Stimulated activated CD4-positive, alpha-beta T cell treated with anti-CD3 and anti-CD28 coated beads, Interleukin-15, amount 100 ng/mL, for 1 hour (primary cell): ENCODE measurements around the gene FAS.

ENCODE experiments used
- DNase-seq, 2 donors: peaks; one replicate each; pipeline ENCODE4 v3.0.0-alpha.2; 2020; ENCODE audit warnings: low read depth in 1 of 2, low spot score in 1 of 2

The FAS gene

DNA sequence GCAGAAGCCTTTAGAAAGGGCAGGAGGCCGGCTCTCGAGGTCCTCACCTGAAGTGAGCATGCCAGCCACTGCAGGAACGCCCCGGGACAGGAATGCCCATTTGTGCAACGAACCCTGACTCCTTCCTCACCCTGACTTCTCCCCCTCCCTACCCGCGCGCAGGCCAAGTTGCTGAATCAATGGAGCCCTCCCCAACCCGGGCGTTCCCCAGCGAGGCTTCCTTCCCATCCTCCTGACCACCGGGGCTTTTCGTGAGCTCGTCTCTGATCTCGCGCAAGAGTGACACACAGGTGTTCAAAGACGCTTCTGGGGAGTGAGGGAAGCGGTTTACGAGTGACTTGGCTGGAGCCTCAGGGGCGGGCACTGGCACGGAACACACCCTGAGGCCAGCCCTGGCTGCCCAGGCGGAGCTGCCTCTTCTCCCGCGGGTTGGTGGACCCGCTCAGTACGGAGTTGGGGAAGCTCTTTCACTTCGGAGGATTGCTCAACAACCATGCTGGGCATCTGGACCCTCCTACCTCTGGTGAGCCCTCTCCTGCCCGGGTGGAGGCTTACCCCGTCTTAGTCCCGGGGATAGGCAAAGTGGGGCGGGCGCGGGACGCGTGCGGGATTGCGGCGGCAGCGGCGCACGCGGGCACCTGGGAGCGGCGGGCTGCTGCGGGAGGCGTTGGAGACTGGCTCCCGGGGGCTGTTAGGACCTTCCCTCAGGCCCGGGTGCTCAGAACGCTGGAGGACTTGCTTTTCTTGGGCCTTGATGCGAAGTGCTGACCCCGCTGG, at the start of gene FAS:
TSS of gene FAS (plus strand) at position 415 of the 777 bp plus-strand sequence. CDS start at position 494, 79 bp downstream.
- DNase-seq = peak; percentile 51 to 70

DNA sequence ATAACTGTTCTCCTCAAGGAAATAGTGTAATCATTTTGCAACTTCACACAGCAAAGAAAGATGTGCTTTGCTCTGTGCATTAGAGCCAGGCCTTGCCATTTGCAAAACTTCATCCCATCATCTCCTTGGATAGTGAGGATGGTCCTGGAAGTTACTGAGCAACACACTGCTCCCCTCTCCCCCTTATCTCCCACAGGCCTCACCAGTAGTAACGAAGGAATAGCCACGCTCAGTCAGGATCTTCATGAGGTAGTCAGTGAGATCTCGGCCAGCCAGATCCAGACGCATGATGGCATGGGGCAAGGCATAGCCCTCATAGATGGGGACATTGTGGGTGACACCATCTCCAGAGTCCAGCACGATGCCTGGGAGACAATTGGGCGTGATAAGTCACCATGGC, 49.6 kb upstream of the FAS start:
- no peak for DNase-seq

DNA sequence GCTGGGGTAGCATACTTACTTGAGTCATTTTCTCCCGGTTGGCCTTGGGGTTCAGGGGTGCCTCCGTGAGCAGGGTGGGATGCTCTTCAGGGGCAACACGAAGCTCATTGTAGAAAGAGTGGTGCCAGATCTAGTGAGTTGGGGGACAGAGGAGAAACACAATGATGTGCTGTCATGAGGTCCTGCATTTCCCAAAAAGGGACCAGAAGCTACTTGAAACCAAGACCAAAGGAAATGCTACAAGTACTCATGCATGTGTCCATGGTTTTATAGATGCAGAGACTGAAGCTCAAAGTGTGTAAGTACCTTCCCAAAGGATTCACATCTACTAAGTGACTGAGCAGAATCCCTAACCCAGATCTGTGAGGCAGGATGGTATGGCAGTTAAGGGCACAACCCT, 46.8 kb upstream of the FAS start:
- no peak for DNase-seq

DNA sequence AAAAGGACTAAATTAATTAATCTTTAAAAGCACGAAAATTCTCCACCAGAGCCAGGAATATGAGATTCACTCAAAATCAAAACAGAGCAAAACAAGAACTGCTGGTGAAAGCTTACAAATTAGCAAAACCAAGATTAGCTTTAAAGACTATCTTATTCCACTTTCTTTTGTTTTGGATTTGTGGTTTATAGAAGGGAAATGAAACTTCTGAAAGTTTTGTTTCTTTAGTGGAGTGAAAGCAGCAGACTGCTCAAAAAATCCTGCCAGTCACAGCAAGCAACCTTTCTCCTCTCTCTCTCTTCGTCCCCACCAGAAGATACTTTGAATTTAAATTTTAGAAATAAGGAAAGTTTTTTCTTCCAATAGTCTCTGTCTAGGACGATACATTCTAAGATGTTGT, 45.8 kb upstream of the FAS start:
- no peak for DNase-seq

DNA sequence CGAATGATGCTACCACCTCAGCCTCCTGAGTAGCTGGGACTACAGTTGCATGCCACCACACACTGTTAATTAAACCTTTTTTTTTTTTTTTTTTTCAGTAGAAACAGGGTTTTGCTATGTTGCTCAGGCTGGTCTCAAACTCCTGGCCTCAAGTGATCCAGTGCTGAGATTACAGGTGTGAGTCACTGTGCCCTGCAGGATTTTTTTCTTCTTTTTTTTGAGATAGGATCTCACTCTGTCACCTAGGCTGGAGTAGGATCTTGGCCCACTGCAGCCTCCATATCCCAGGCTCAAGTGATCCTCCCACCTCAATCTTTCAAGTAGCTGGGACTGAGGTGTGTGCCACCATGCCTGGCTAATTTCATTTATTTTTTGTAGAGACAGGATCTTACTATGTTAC, 44.4 kb upstream of the FAS start:
- DNase-seq = no peak

DNA sequence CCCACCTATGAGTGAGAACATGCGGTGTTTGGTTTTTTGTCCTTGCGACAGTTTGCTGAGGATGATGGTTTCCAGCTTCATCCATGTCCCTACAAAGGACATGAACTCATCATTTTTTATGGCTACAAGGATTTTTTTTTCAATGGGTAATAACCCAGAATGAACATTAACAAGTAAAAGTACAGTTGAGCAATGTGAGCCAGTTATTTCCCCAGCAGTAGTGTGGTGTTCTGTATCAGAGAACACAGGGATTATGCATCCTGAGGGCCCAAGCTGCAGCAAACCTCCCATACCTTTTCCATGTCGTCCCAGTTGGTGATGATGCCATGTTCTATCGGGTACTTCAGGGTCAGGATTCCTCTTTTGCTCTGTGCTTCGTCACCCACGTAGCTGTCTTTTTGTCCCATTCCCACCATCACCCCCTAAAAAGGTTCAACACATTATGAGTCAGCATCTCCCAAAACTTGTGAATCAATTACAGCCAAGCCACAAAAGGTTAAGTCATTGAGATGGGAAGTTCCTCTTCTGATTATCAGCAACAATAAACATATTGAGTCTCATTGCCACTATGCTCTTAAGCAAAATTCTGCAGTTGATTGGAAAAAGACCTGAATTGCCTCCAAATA, 43.5 kb upstream of the FAS start:
- DNase-seq = no peak

DNA sequence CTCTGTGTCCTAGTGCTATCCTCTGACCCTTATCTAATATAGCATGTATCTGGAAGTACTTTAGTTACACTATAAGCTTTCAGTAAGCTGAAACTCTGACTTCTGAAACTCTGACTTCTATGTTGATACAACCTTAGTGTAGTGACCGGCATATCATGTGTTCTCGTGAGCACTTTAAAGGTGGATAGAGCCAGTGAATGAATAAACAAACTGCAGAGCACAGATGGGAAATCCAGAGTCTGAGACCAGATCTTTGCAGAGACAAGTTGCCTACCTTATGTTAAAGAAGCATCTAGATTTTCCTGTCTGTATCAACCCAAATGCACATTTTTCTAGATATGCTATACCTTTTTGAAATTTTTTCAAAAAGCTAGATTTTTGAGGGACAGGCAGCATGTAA, 41.5 kb upstream of the FAS start:
- DNase-seq = no peak

DNA sequence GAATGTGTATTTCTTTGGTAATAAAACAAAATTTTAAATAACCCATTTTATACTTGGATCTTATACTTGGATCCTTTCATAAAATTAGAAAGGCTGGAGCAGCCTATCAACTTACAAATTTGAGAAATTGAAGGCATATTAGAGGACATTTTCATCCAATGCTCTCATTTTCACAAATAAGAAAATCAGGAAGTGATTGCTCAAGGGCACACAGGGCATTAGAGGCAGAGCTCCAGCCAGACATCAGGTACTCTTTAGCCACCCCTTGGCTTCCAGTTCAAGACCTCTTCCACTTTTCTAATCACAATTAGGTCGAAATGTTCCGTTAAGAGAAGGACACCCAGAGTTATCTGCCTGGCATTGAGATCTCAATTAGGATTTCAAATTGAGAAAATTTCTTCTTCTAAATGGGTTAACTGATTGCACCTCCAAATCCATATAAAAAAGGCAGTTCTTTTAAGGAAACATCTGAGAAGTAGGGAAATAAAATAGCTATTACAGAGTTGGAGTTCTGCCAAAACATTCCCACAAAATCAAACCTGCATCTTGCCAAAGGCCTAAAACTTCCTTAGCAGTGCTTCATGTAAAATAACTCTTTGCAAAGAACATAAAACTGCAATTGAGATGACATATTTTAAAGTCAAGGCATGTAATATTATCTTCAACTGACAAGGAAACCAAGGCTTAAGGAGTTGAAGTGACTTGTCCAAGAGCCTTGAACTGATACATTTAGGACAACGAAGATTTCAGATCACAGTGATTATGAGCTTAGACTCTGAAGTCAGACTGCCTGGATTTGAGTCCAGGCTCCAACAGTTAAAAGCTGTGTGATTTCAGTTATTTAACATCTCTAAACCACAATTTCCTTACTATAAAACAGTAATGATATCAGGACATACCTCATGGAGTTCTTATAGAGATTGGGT, 40.4 kb upstream of the FAS start:
- no peak for DNase-seq

DNA sequence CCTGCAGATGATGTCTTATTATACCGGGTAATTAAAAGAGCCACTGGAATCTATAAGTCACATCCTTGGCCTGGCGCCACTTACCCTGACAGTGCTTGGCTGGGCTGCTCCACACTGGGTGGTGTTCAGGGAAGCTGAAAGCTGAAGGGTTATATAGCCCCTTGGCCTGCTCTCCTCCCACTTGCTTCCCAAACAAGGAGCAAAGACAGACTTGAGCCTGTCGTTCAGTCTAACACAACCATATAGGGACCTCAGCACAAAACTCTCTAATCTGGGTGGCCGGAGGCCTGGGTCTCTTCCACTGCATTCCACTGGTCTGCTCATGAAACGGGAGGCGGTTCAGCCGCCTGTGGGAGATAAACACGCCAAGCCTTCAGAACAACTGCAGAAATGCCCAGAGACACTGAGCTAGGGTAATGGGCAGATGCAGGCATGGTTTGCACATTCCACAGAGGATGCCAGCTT, 37.9 kb upstream of the FAS start, which contains the start of gene ACTA2:
TSS of gene ACTA2 (minus strand) at position 127 of the 465 bp plus-strand sequence. CDS start 3,843 bp downstream, outside the sequence.
- no peak for DNase-seq

DNA sequence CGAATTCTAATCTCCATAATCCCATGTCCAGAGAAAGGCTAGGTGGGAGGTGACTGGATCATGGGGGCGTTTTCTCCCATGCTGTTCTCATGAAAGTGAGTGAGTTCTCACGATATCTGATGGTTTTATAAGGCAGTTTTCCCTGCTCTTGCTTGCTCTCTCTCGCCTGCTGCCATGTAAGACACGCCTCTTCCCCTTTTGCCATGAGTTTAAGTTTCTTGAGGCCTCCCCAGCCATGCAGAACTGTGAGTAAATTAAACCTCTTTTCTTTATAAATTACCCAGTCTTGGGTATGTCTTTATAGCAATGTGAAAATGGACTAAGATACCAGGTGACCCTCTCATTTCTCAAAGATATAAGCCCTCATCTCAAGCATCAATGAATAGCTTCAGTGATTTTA, 36.9 kb upstream of the FAS start:
- no peak for DNase-seq

DNA sequence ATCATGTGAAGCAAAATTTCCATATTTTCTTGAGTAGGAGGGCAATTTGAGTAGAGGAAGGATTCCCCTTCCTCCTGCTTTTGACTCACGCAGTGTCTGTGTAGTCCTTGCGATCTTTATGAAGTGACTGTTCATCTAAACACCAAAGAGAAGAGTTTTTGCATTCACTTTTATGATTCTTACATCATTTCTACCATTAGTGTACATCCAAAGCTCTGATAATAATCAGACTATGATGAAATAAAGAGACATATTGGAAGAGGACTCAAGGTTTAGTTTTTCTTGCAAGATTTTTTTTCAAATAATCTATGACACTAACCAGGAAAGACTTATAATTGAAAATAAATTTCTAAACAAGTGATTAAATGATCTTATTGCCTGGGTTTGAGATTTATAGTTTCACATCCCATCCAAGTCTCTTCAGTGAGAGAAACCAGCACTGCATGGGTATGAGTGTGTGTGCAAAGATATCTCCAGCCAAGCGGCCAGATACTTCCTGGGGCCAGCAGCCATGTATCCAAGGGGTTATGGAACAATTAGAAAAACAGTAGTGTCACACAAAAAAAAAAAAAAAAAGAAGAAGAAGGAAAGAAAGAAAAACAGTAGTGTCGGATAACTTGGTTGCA, 36.0 kb upstream of the FAS start:
- no peak for DNase-seq

DNA sequence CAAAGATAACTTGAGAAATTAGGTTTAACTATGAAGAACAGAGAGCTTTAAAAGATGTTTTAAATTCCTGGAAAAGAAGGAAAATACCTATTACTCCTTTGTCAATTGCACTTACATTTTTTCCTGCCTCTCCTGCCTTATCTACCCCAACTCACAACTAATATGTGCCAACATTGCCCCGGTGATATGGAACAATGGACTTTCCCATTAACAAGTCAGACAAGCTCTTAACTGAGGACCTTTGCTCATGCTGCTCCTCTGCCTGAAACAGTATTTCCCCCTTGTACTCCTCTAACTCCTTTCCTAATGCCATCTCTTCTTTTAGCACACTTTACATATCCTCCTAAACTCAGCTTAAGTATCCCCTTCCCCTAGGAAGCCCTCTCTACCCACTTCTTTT, 33.2 kb upstream of the FAS start:
- no peak for DNase-seq

DNA sequence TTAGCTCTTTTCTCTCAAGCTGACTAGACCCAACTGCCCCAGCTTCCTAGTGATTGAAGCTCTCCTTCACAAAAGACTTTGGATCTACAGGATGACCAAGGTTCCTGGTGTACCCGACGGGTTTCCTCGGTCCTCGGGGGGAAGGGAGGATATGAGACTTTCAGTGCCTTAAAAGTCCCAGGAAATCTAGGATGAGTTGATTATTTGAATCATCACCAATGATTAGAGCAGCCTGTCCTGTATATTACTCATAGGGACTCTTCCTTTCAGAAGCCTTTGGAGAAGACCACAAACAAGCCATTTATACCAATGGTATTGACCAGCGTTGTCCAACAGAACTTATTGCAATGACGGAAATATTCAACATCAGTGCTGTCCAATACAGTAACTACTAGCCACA, 31.9 kb upstream of the FAS start:
- no peak for DNase-seq

DNA sequence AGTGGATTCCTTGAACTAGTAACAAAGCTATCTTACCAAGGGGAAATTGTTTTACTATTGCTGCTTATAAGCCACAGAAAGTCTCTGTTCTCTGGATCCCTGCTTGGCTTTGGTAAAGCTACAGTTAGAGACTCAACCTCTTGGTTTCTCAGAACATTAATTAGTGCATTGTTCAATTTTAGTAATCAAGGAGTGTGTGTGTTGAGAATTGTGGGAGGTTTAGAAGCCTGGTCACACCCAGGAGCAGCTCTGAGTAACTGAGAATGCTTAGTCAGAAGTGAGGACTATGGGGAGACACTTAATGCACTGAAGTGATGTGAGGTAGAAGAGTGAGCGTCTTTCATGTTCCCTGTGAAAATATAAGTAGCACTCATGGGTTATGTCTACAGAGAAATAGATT, 29.8 kb upstream of the FAS start:
- DNase-seq = no peak

DNA sequence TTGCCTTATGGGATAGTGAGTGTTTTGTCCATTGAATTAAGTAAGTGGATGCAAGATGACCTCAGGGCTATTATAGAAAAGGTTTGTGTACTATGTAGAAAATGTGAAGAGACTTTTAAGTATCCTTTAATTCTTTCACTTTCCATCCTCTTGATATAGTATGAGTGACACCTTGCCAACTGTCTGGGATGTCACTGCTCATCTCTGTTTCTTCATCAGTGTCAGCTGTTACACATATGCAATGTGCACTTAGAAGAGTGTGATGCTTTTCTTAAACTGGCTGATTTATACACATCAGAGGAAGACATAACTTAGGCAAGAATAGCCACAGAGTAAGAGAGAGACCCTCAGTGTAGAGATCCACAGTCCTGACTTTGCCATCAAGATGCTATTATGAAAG, 29.3 kb upstream of the FAS start:
- DNase-seq = no peak

DNA sequence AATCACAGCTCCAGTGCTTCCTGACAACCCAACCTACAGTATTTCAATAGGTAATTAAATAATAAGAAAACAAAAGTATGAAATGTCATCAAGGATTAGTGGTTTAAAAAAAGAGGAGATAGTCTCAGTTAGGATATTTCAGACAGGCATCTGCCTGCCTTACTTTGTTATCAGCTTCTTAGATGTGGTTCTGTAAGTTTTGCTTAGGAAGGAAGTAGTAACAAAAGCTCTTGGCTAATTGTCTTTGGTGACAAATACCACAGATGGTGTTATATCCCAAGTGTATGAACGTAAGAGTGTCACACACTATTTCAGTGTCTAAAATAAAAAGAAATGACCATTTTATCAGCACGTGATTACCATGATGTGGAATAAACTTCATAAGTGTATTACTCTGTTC, 28.3 kb upstream of the FAS start:
- no peak for DNase-seq

DNA sequence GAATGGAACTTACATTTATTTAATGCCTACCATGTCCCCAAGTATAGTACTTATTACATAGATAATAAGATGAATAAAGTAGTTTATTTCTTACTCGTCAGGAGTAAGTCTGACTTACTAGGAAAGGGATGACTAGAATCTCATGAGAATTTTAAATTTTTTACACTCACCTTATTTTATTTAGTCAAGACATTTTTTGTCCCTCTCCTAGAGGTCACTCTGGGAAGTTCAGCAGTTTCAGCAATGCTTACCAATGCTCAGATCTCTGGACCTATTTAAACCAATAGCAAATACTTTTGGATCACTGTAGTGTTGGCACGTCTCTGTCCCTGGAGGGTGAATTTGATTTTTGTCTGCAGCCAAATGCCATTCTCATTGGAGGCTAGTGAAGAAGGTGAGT, 27.3 kb upstream of the FAS start:
- DNase-seq = no peak

DNA sequence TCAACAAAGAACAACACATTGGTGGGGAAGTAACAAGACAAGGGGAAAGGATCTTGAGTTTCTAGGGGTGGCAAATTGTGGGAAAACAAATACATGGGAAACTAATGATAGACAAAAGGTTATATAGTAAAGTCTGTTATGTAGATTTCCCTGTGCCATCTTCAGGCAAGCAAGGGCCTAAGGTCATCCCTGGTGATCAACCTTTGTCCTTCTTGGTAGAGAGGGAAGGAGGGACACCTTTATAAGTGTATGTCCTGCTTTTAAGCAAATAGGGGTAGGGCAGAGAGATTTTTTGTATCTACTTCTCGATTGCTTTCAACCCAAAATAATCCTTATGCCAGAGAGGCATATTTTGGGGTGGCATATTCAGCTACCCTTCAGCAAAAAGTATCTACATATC, 26.2 kb upstream of the FAS start:
- DNase-seq = no peak

DNA sequence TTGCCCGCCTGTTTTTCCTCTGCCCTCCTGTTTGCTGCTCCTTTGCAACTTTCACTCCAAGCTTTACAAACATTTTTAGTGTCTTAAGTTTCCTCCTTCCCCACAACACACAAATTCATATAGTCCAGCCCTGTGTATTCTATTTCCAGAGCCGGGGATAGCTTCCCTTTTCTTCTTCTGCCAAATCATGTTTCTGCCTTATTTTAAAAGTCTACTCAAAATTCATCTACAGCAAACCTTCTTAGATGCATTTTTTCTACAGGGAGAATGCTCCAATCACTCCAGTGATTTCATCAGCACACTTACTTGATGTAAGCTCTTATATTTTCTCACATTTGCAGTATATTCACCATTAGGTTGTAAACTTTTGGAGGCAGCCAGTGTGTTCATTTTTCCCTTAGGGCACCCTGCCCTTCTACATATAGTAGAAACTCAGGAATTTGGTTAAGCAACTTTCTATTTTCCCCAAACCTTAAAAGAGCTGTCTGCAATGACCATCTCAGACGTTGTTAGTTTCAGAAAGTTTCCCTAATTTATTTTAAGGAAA, 25.7 kb upstream of the FAS start:
- DNase-seq = no peak

DNA sequence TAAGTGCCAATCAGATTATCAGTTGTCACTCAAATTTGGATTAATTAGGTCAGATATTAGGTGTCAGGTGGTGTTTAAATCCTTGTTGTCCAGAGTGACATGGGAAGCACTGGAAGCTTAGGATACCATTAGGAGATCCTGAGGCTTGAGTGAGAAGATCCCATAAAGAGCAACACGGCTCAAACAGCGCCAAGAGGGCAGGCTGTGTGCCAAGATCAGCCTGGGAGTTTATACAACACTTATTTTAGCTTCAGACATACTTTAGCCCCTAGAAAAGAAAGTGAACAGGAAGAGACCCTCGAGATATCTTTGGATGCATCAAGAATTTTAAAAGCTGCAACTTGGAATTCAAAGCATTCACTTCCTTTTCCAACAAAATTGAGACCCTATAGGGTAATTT, 23.8 kb upstream of the FAS start:
- no peak for DNase-seq

DNA sequence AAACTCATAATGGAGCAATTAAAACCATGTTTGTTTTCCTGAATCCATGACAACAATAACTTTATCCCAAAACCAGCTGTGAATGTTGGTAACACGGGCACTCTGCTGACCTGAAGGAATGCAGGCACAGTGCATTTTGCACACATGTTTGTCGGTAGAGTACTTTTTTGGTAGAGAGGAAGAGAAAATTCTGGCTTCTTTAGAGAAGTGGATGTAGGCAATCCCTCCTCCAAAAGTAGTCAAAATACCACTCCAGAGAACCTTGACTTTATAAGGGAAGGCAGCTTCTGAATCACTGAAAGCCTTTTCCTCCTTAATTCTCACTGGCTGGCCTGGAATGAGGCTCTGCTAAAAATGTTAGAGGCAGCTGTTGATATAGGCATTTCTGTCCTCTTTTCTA, 22.2 kb upstream of the FAS start:
- DNase-seq = no peak
